IMR-90 (cell line): Measurements from ENCODE around the gene KCNJ16. TPM values are rescaled to one million over a fixed set of nuclear protein-coding genes. Genes with fewer than 3 reads are reported as not detected.

Experiments used
- ATAC-seq: fragments of 200-7000 bp; cut with Tn5 transposase; 2 replicates; pipeline ENCODE4 v1.9.1; 2020; ENCODE audit warnings: low read depth, mild to moderate bottlenecking, moderate library complexity
- BruUV-seq: library from RNA; stranded (reverse); fragments of 400-500 nt; replicated peaks from 2 replicates; lab custom pipeline; 2021; lab: Mats Ljungman, UMichigan
- CTCF ChIA-PET: fragments of 300-600 bp; formaldehyde crosslinking; extraction: SDS; loops from one replicate; lab custom pipeline; 2021; ENCODE audit warnings: antibody characterized with exemption; lab: Yijun Ruan, JAX
- POLR2A ChIA-PET: fragments of 300-600 bp; sonication (Branson Sonifier 250); formaldehyde crosslinking; loops from one replicate; lab custom pipeline; 2022; ENCODE audit warnings: antibody characterized with exemption; ENCODE audit not compliant: unreplicated experiment; lab: Charles Lee
- DNase-seq: peaks from one replicate; pipeline ENCODE4 v3.0.0; 2013
- H2AFZ ChIP-seq: replicated peaks from 2 replicates; pipeline ENCODE3; 2013; ENCODE audit warnings: low read length, mild to moderate bottlenecking; ENCODE audit not compliant: poor library complexity
- H2AK5ac ChIP-seq: 2 replicates; pipeline ENCODE4 v1.6.1; 2013; ENCODE audit warnings: low read depth, low read length, inconsistent platforms
- H2AK9ac ChIP-seq: replicated peaks from 2 replicates; pipeline ENCODE3; 2013; ENCODE audit warnings: mild to moderate bottlenecking, low read depth, low read length, moderate library complexity; ENCODE audit not compliant: poor library complexity
- H2BK120ac ChIP-seq: 2 replicates; pipeline ENCODE4 v1.6.1; 2013; ENCODE audit warnings: low read depth, low read length, inconsistent platforms
- H2BK15ac ChIP-seq: 3 replicates; pipeline ENCODE4 v1.6.1; 2013; ENCODE audit warnings: low read depth, low read length, inconsistent platforms
- H2BK20ac ChIP-seq: 2 replicates; pipeline ENCODE4 v1.6.1; 2013; ENCODE audit warnings: low read depth, mild to moderate bottlenecking, inconsistent platforms, low read length, moderate library complexity
- H2BK5ac ChIP-seq: 2 replicates; pipeline ENCODE4 v1.6.1; 2013; ENCODE audit warnings: mild to moderate bottlenecking, low read depth, low read length, inconsistent platforms; ENCODE audit not compliant: poor library complexity, severe bottlenecking
- H3K14ac ChIP-seq: replicated peaks from 2 replicates; pipeline ENCODE4 v1.6.1; 2013; ENCODE audit warnings: low read depth, low read length, inconsistent platforms
- H3K18ac ChIP-seq: 2 replicates; pipeline ENCODE4 v1.6.1; 2013; ENCODE audit warnings: low read depth, low read length, control low read depth
- H3K23ac ChIP-seq: 2 replicates; pipeline ENCODE4 v1.6.1; 2013; ENCODE audit warnings: low read depth, low read length, inconsistent platforms
- H3K27ac ChIP-seq: 2 replicates; pipeline ENCODE4 v1.5.1; 2013; ENCODE audit warnings: mild to moderate bottlenecking, control low read depth, low read length; ENCODE audit not compliant: insufficient read depth
- H3K27me3 ChIP-seq: 2 replicates; pipeline ENCODE4 v1.6.1; 2013; ENCODE audit warnings: low read length; ENCODE audit not compliant: control insufficient read depth, insufficient read depth
- H3K36me3 ChIP-seq: 2 replicates; pipeline ENCODE4 v1.6.1; 2013; ENCODE audit warnings: low read length, mixed read lengths; ENCODE audit not compliant: control insufficient read depth, insufficient read depth
- H3K4ac ChIP-seq: 2 replicates; pipeline ENCODE4 v1.6.1; 2013; ENCODE audit warnings: low read depth, low read length, inconsistent platforms
- H3K4me1 ChIP-seq: 2 replicates; pipeline ENCODE4 v1.6.1; 2013; ENCODE audit warnings: low read length, mixed read lengths; ENCODE audit not compliant: control insufficient read depth, insufficient read depth
- H3K4me2 ChIP-seq: 2 replicates; pipeline ENCODE4 v1.6.1; 2013; ENCODE audit warnings: low read depth, mild to moderate bottlenecking, control low read depth, low read length, moderate library complexity
- H3K4me3 ChIP-seq: 2 replicates; pipeline ENCODE4 v1.5.1; 2013; ENCODE audit warnings: low read depth, mild to moderate bottlenecking, control low read depth, low read length, moderate library complexity; ENCODE audit not compliant: insufficient read depth
- H3K56ac ChIP-seq: 2 replicates; pipeline ENCODE4 v1.6.1; 2013; ENCODE audit warnings: low read length, inconsistent platforms; ENCODE audit not compliant: insufficient read depth; ENCODE audit errors: extremely low read depth
- H3K79me1 ChIP-seq, 2 experiments: 2 replicates each; pipeline ENCODE4 v1.6.1; 2013; ENCODE audit warnings: low read length in 2 of 2, inconsistent platforms in 1 of 2, low read depth in 1 of 2
- H3K9ac ChIP-seq: 2 replicates; pipeline ENCODE4 v1.6.1; 2013; ENCODE audit warnings: low read depth, low read length, control low read depth
- H3K9me1 ChIP-seq: 2 replicates; pipeline ENCODE4 v1.6.1; 2013; ENCODE audit warnings: low read length, inconsistent platforms; ENCODE audit not compliant: insufficient read depth
- H3K9me3 ChIP-seq: 2 replicates; pipeline ENCODE4 v1.6.1; 2013; ENCODE audit warnings: low read length; ENCODE audit not compliant: control insufficient read depth, insufficient read depth
- H4K20me1 ChIP-seq: 2 replicates; pipeline ENCODE4 v1.6.1; 2013; ENCODE audit warnings: low read length, inconsistent platforms; ENCODE audit not compliant: insufficient read depth
- H4K5ac ChIP-seq: 2 replicates; pipeline ENCODE4 v1.6.1; 2013; ENCODE audit warnings: mild to moderate bottlenecking, low read depth, low read length, control low read depth
- H4K8ac ChIP-seq, 2 experiments: 2 replicates each; pipeline ENCODE4 v1.6.1; 2013; ENCODE audit warnings: low read depth in 2 of 2, low read length in 2 of 2, control low read depth in 1 of 2, inconsistent platforms in 1 of 2
- H4K91ac ChIP-seq: 2 replicates; pipeline ENCODE4 v1.6.1; 2013; ENCODE audit warnings: low read depth, low read length, inconsistent platforms; ENCODE audit not compliant: insufficient read depth
- BHLHE40 ChIP-seq: fragments of 150-350 bp; IDR thresholded peaks from 2 replicates; pipeline ENCODE4 v1.6.1; 2016; ENCODE audit warnings: mild to moderate bottlenecking, low read depth, low read length
- CEBPB ChIP-seq: IDR thresholded peaks from 2 replicates; pipeline ENCODE4 v1.6.1; 2012; ENCODE audit warnings: low read depth, low read length, improper control_type of control experiment
- CHD1 ChIP-seq: IDR thresholded peaks from 2 replicates; pipeline ENCODE4 v1.6.1; 2012; ENCODE audit warnings: low read depth, low read length, improper control_type of control experiment
- FOS ChIP-seq: fragments of 150-350 bp; IDR thresholded peaks from 2 replicates; pipeline ENCODE4 v1.6.1; 2016; ENCODE audit warnings: low read depth, low read length
- MAFK ChIP-seq: IDR thresholded peaks from 2 replicates; pipeline ENCODE4 v1.6.1; 2012; ENCODE audit warnings: low read depth, low read length, improper control_type of control experiment
- MAZ ChIP-seq: IDR thresholded peaks from 2 replicates; pipeline ENCODE4 v1.6.1; 2012; ENCODE audit warnings: low read depth, mild to moderate bottlenecking, low read length, improper control_type of control experiment, moderate library complexity, borderline replicate concordance
- MXI1 ChIP-seq: IDR thresholded peaks from 2 replicates; pipeline ENCODE4 v1.6.1; 2012; ENCODE audit warnings: low read depth, mild to moderate bottlenecking, low read length, moderate library complexity, borderline replicate concordance
- NFE2L2 ChIP-seq: fragments of 150-350 bp; IDR thresholded peaks from 2 replicates; pipeline ENCODE4 v1.6.1; 2016; ENCODE audit warnings: low read depth, mild to moderate bottlenecking, low read length
- POLR2A ChIP-seq: IDR thresholded peaks from 2 replicates; pipeline ENCODE4 v1.6.1; 2012; ENCODE audit warnings: mild to moderate bottlenecking, low read depth, low read length
- RAD21 ChIP-seq: IDR thresholded peaks from 2 replicates; pipeline ENCODE4 v1.6.1; 2012; ENCODE audit warnings: low read length, improper control_type of control experiment
- RCOR1 ChIP-seq: IDR thresholded peaks from 2 replicates; pipeline ENCODE4 v1.6.1; 2012; ENCODE audit warnings: mild to moderate bottlenecking, low read length, improper control_type of control experiment; ENCODE audit not compliant: insufficient replicate concordance
- RFX5 ChIP-seq: IDR thresholded peaks from 2 replicates; pipeline ENCODE4 v1.8.0; 2012; ENCODE audit warnings: low read depth, mild to moderate bottlenecking, low read length, moderate library complexity
- SMC3 ChIP-seq: fragments of 150-350 bp; IDR thresholded peaks from 2 replicates; pipeline ENCODE4 v1.6.1; 2016; ENCODE audit warnings: low read depth, mild to moderate bottlenecking, antibody characterized with exemption, low read length, moderate library complexity
- WGBS, 2 experiments: methylation state at CpG; one replicate each; pipeline versions ENCODE4 v1.1.5 to v1.1.7; 2013; ENCODE audit warnings: missing lambda C conversion rate in 2 of 2; ENCODE audit not compliant: insufficient read length in 1 of 2; ENCODE audit errors: extremely low coverage in 2 of 2; 5-methylcytosine and 5-hydroxymethylcytosine counted together
- dilution Hi-C: fragments of 300-500 bp; cut with HindIII; formaldehyde crosslinking; loops from one replicate; pipeline ENCODE4 v1.14.3; 2018; ENCODE audit warnings: low sequenced_read_pairs; ENCODE audit not compliant: unreplicated experiment
- in situ Hi-C: fragments of 300-500 bp; cut with MboI; formaldehyde crosslinking; loops from 3 replicates; pipeline ENCODE4 v1.14.3; 2019; ENCODE audit warnings: low sequenced_read_pairs, inconsistent platforms, mixed read lengths
- intact Hi-C: fragments of 100-400 bp; cut with micrococcal nuclease; formaldehyde crosslinking; loops from 2 replicates; pipeline ENCODE4 v1.10.0; 2022
- polyA plus RNA-seq, 3 experiments: library from polyadenylated mRNA; depleted of rRNA; stranded (reverse); fragments of >200 nt; gene quantifications; 2 replicates each; pipeline ENCODE4 v1.2.3, GENCODE V29; 2012; ENCODE audit warnings: low replicate concordance in 1 of 3
- total RNA-seq: library from RNA; depleted of rRNA; stranded (reverse); fragments of >200 nt; gene quantifications from 2 replicates; pipeline ENCODE4 v1.2.3, GENCODE V29; 2012
- TF ChIP-seq, protein P1 (sequence below): fragments of 150-350 bp; IDR thresholded peaks from 2 replicates; pipeline ENCODE4 v1.6.1; 2017; ENCODE audit warnings: mild to moderate bottlenecking, antibody characterized with exemption, low read length, low read depth
- TF ChIP-seq, protein P2 (sequence below): fragments of 150-350 bp; IDR thresholded peaks from 2 replicates; pipeline ENCODE4 v1.6.1; 2016; ENCODE audit warnings: low read depth, mild to moderate bottlenecking, low read length, moderate library complexity, borderline replicate concordance
- TF ChIP-seq, protein P3 (sequence below): conservative IDR thresholded peaks from 2 replicates; pipeline ENCODE4 v1.5.1; 2012; ENCODE audit warnings: mild to moderate bottlenecking, low read depth, low read length, improper control_type of control experiment

The KCNJ16 gene
- total and polyA plus RNA-seq, 2 of the 4 experiments (the other 2 are of a cell fraction), result not detected

DNA sequence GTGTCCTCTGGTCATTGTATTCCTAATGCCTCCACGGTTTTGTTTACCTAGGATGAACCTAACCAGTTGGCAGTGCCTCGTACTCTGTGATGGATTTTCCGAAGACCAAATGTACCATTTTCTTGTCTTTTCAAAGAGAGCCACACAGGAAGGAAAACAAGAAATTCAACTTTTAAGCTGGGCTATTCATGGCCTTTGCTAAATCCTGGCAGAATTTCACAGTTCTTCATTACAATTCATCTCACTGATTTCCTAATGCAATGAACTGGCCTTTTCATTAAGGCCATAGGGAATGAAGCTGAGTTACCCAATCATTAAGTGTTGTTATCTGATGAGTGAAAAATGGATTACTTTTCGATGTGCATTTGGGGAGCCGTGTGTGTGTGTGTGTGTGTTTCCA lies 7.9 kb upstream of the KCNJ16 start:
- Histone ChIP-seq H3K4me2 (no peak overlapping the region), H3K18ac (no peak overlapping the region), H3K27ac (no peak overlapping the region), H3K9me3 (no peaks in the 10 kb centered on the region), H4K20me1 (no peaks in the 10 kb centered on the region), H3K36me3 (no peaks in the 10 kb centered on the region), H2BK120ac (no peak overlapping the region), H2BK20ac (no peak overlapping the region), H4K8ac (no peak overlapping the region), H3K9ac (no peak overlapping the region), H2BK15ac (no peak overlapping the region), H4K5ac (no peak overlapping the region), H3K4me1 (peaks cover 2% of the 10 kb centered on the region; the same call in 1 of the 2 replicates), H3K4ac (no peak overlapping the region), H3K56ac (no peak overlapping the region), H2AK9ac (no peak overlapping the region), H2AK5ac (no peak overlapping the region), H3K23ac (no peak overlapping the region), H3K79me1 (no peaks in the 10 kb centered on the region), H3K14ac (no peak overlapping the region), H2AFZ (no peak overlapping the region), H2BK5ac (no peak overlapping the region), H3K27me3 (no peaks in the 10 kb centered on the region), H3K9me1 (no peaks in the 10 kb centered on the region), H3K4me3 (no peak overlapping the region), H4K91ac (no peak overlapping the region)
- BruUV-seq, result no TSS peak
- intact Hi-C loops (no loop called here), in situ Hi-C loops (no loop called here), dilution Hi-C loops (no loop called here)
- no peak for ATAC-seq
- 66% methylated on average over 5 of the region's 5 CpGs; no CpG with 5 or more reads in 1 of the 2 experiments for WGBS, 2 experiments
- CTCF ChIA-PET, result no interaction called here
- POLR2A ChIA-PET, result no interaction called here
- TF ChIP-seq POLR2A (no peak), MAFK (no peak), RCOR1 (no peak), NFE2L2 (no peak), BHLHE40 (no peak), SMC3 (no peak), RFX5 (no peak), RAD21 (no peak), MAZ (no peak), CHD1 (no peak), FOS (no peak), CEBPB (no peak), MXI1 (no peak)
- TF ChIP-seq, protein P1, sequence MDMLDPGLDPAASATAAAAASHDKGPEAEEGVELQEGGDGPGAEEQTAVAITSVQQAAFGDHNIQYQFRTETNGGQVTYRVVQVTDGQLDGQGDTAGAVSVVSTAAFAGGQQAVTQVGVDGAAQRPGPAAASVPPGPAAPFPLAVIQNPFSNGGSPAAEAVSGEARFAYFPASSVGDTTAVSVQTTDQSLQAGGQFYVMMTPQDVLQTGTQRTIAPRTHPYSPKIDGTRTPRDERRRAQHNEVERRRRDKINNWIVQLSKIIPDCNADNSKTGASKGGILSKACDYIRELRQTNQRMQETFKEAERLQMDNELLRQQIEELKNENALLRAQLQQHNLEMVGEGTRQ, result no peak
- TF ChIP-seq, protein P2, sequence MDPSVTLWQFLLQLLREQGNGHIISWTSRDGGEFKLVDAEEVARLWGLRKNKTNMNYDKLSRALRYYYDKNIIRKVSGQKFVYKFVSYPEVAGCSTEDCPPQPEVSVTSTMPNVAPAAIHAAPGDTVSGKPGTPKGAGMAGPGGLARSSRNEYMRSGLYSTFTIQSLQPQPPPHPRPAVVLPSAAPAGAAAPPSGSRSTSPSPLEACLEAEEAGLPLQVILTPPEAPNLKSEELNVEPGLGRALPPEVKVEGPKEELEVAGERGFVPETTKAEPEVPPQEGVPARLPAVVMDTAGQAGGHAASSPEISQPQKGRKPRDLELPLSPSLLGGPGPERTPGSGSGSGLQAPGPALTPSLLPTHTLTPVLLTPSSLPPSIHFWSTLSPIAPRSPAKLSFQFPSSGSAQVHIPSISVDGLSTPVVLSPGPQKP, result no peak
- TF ChIP-seq, protein P3, sequence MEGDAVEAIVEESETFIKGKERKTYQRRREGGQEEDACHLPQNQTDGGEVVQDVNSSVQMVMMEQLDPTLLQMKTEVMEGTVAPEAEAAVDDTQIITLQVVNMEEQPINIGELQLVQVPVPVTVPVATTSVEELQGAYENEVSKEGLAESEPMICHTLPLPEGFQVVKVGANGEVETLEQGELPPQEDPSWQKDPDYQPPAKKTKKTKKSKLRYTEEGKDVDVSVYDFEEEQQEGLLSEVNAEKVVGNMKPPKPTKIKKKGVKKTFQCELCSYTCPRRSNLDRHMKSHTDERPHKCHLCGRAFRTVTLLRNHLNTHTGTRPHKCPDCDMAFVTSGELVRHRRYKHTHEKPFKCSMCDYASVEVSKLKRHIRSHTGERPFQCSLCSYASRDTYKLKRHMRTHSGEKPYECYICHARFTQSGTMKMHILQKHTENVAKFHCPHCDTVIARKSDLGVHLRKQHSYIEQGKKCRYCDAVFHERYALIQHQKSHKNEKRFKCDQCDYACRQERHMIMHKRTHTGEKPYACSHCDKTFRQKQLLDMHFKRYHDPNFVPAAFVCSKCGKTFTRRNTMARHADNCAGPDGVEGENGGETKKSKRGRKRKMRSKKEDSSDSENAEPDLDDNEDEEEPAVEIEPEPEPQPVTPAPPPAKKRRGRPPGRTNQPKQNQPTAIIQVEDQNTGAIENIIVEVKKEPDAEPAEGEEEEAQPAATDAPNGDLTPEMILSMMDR, result no peak
- DNase-seq, result no peak
